Measurements from ENCODE around the gene DTNA.
"Not testable (repeated sequence)": the region's sequence is repeated elsewhere in the genome, so short reads cannot be mapped to it uniquely, and the experiment has no call there.

Gene DTNA

DNA sequence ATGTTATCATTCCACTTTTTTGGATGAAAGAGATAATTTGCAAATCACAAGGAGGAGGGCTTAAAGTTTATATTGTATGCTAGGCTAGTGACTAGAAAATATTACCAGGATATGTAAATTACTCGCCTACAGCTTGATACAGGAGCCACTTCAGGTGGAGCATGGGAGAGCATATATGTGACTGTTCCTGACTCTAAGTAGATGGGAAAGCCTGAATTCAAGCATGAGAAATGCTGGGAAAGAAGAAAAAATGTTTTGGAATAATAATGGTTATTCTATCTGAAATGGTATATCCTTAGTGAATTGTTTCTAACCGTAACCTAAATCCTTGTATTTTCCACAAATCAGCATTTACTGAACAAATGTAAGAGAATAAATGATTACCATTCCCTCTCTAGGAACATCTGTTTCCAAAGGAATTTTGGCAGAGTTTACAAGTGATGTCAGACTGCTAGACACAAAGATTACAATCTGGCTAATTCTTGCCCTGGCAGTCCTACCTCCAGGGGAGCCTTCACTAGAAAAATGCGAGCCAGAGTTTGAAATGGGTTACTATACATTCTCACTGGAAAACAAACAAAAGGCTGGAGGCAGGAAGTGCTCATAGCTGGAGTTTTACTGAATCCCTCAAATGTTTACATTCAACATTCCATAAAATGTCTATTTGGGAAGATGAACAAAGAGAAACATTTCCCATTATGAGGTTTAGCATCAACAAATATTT, 201.7 kb downstream of the DTNA start:
- peak; percentile 19 for DNase-seq

DNA sequence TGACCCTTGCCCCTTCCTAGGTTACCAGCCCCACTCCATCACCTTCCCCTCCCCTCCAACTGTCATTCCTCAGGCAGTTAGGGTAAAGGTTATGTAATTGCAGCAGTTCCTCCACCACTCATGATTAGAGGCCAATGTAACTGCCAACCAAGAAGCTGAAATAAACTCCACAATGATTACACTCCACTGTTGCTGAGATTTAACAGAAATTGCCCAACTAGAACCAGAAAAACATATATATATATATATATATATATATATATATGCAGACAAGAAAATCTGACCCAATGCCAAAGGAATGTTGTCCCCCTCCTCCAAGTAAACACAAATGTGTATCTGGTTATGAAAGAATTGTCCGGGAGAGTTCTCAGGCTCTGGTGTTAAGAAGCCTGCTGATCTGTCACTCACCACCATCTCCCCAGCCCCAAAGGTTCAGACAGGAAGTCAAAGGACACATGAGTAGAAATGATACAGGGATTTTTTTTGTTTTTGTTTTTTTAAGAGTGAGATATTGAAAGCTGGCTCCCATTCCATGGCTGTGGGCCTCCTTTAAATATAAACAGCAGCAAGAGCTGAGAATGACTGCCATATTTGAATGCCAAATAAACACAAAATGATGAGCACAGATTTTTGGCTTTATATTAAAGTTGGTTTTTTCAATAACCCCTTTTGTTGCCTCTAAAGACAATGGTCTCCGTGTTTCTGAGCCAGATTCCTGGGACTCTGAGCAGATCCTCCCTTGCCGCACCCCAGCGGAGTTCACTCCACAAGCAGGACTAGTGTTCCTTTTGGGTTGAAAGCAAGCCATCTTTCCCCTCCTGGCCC, 204.0 kb downstream of the DTNA start:
- DNase-seq = no peak

DNA sequence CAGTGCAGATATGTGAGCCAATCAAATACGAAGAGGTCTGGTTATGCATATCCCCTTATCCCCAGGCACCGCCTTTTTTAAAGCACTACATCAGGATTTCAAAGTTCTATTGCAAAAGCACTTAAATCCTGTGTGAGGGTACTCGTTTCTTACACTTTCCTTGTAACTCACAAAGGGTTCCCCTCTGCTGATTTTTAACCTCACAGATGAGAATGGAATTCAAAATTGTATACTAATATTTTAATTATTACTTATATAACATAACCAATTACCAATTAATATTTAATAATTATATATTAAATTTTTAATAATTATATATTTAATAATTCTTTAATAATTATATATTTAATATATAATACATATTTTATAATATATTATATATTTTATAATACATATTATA, 204.9 kb downstream of the DTNA start:
- no peak for DNase-seq

DNA sequence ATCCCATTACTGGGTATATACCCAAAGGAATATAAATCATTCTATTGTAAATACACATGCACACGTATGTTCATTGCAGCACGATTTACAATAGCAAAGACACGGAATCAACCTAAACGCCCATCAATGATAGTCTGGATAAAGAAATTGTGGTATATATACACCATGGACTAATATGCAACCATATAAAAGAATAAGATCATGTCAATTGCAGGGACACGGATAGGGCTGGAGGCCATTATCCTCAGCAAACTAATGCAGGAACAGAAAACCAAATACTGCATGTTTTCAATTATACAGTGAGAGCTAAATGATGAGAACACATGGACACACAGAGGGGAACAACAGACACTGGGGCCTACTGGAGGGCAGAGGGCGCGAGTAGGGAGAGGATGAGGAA, 206.4 kb downstream of the DTNA start:
- not testable (repeated sequence) for DNase-seq

DNA sequence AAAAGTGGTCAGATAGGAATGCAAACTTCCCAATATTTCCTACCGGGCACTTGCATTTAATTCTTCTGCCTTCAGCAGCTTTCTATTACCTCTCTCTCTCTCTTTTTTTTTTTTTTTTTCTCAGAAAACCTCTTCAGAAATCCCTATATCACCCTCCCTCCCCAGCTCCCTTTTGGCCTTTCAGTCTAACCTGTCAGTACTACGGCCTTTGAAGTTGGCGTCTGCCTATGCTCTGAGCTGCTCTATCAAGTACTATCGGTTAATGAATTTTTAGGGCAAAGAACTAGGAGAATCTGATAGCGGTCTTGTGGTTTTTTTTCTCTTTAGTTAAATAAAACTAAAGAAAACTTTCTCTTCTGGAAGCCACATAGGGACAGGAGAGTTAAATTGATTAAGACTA, 208.8 kb downstream of the DTNA start:
- DNase-seq = no peak

DNA sequence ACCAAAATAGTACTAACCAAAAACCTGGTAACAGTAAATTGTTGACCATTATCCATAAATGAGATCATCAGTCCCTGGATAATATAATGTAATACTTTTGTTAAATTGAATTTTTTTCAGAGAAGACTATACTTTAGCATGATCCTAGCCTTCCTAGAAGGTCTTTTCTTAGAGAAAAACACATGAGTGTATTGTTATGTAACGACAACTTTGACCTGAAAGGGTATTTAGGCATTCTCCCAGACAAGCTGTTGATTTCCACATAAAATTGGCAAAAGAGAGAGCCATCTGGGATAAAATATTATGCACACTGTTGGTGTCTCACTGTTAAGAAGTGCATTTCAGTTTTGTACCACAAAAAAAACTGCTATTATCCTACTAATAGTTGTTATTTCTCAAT, 211.1 kb downstream of the DTNA start:
- DNase-seq = no peak

DNA sequence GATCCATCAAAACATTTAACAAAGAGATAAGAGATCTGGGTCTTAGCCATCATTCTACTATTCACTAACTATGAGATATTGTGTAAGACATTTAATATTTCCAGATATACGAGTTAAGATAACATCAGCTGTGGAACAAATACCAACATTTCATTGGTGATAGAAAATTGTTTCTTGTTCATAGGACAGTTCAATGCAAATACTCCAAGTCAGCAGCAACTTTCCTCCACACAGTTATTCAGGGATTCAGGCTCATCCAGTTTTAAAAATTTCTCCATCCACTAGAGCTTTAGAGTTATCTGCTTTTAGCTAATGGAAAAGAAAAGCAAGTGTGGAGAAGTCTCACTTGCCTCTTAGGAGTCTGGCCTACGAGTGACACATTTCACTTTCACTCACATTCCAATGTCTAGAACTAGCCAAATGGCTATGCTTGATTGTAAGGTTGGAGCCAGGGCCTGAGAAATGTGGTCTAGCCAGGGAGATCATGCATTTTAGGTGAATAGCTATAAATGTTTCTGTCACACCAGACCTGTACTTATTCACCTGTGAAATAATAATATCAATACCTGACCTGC, 211.8 kb downstream of the DTNA start:
- DNase-seq = no peak

DNA sequence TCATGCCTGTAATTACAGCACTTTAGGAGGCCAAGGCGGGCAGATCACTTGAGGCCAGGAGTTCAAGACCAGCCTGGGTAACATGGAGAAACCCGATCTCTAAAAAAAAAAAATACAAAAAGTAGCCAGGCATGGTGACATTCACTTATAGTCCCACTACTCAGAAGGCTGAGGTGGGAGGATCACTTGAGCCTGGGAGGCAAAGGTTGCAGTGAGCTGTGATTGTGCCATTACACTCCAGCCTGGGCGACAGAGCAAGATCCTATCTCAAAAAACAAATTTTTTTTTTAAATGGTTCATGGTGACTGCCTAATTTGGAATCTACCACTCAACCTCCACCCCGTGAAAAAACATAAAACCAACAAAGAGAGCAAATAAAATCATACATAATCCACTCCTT, 212.5 kb downstream of the DTNA start:
- not testable (repeated sequence) for DNase-seq

DNA sequence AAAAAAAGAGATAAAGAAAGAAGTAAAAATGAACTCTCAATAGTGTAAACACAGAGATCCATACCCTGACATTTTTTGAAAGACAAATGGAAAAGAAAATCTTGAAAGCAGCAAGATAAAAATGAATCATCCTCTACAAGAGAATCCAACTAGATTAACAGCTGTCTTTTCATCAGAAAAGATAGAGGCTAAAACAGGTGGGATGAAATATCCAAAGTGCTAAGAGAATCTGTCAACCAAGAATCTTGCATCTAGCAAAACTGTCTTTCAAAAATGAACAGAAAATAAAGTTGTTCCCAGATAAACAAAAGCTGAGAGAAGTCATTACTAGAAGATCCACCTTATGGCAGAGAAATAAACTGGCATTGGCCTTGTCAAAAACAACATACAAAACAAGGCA, 213.8 kb downstream of the DTNA start:
- no peak for DNase-seq

DNA sequence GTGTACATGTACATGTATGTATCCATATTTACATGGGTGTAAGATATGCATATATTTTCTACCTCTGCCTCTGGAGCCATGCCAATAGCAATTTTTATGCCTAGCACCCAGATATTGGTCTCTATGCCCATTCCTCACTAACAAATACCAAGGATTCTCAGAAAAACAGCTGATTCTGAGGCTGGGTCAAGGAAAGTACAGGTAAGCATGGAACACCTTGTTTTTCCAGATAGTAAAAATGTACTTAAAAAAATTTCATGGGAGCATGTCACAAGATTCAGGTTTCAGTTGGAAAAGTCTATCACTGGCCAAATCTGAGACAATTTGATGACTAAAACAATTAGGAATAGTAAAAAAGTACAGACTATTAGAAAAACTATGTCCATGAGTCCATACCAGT, 216.6 kb downstream of the DTNA start:
- no peak for DNase-seq

DNA sequence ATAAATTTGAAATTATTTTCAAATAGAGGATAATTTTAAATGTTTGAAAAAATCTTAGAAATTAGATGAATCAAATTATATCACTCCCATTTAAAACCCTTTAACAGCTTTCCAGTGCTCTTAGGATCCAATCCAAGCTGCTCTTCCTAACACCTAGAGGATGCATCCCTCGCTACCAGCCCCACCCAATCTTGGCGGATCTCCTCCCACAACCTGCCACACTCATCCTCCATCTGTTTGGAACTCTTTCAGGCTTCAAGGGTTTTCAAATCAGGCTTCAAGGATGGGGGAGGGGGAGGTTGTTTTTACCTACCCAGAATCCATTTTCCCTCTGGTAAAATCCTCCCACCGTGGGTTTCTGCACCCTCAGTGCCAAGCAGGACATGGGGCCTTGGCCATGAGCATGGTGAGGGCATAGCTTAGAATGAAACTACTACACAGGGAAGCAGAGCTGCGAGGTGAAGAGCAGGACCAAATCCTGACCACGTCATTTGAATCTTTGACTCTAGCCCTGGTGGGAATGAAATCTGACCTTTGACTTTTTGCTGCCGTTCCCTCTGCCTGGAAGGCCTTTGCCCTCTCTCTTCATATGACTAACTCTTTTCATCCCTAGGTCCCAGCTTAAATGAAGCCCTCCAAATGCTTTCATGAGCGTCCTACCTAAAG, 218.1 kb downstream of the DTNA start:
- no peak for DNase-seq

DNA sequence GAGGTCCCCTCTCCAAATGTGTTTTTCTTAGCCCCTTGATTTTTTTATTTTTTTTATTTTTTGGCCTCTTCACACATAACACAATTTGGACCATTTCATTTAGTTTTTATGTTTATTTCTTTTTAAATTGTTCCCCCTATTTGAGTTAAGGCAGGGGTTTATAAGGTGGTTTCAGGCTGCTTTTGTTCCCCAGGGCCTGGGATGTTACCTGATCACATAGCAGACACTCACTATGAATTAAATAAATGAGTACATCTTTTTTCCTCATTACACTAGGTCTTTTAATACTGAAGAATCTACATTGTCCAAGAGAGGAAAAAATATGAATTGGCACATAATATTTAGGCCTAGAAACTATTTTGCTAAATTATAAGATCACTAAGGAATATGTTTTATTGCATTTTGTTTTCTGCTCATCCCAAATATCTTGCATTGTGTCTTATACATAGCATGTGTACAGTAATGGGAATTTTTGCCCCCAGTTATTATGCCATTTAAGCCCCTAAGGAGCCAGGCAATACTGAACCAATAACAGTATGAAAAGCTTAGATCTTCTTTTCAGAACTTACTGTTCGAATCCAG, 218.7 kb downstream of the DTNA start:
- DNase-seq = no peak

DNA sequence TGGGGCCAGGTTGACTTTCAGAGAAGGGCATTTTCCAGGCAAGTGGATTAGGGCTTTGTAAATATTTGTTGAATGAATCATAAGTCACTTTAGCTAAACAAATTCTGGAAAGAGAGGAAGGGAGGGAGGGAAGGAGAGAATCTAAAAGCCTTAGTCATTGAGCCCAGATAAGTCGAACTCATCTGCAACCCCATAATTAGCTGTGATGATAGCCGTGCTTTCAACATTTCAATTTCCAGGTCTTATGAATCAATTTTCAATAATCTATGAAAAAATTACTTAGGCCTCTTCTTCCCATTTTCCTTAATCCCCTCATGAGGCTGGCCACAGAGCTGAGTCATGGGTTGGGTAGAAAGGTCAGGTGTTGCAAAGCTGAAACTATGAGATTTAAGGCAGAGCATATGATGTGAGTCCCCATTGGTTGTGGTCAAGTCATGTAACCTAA, 219.3 kb downstream of the DTNA start:
- peak; percentile 18 for DNase-seq

DNA sequence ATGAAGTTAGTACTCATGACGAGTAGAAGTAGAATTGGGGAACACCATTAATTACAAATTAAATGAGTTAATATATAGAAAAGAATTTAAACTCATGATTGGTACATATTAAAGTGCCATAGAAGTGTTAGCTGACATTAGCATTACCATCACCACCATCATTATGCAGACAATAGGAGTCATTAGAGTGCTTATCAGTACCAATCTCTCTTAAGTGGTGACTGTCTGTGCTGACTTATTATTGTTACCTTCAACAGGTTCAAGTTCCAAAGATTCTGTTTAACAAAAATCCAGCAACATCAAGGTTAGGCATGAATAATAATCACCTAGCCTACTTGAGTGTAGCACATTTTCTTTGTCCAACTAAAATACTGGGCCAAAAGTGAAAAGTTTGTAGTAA, 222.3 kb downstream of the DTNA start:
- DNase-seq = no peak

DNA sequence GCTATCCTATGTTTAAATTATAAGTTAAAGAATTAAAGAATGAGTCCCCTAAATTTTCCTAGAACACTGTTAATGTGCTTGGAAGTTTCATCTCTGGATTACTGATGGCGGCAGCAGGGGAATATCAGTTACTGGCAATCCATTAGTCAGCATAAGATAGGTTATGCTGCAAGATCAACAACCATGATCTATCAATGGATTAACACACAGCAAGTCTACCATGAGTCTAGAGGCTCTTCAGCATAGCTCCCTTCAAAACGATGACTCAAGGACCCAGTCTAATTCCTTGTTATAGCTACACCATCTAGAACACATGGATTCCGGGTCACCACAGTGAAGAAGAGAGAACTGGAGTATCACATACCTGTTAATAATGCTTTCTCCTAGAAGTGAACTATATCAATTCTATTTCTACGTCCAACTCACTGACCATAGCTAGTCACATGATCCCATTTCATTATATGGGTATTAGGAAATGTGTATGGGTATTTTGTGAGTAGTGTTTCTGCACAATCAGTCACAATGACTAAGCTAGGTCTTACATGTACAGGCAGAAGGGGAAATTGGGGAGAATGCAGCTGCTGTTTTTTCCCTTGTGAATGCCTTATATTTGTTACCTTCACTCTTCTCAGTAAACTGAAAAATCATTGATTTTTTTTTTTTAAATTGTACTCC, 222.8 kb downstream of the DTNA start:
- no peak for DNase-seq

DNA sequence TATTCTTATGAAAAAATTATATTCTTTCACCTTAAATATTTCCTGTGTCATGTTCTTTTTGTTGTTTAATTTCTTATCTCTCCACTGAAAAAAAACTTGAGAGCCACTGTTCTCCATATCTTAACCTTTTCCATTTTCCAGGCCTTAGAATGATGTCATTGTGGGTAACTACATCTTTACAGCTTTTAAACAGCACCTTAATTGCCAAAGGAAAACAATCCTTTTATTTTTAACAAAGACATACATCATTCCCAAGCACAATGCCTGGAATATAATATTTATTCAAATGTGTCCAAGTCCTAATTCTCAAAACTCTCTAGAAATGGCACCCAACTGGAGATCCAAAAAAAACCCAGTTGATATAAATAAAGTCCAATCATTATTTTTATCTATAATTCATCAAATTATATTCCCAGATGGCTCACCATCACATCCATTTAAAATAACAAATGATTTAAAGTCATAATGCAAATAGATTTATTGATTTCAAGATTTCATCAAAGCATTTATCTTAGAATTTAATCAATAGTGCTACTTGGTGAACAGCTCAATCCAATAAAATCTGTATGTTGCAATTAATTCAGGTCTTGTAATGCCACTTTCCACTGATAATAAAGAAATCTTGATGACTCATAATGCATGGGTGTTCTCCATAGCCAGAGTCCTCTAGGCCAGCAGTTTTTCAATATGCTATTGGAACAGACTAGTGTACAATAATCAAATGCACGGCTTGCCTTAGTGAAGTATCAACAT, 224.0 kb downstream of the DTNA start:
- DNase-seq = no peak

DNA sequence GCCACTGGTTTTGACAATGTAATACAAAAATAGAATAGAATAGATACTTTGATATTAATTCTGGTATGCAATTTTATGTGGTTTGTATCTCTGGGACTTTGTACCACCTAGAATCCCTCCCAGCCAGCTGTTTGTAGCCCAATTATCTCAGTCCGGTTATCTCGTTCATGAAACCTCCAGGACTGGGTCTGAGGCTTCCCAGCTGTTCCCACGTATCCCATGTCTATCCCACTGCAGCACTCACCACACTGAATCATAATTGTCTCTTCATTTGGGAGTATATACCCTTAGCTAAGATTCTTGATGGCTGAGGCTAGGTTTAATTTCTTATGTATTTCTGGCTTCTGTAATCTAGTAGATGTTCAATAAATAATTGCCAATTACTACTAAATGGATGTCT, 226.7 kb downstream of the DTNA start:
- DNase-seq = no peak

DNA sequence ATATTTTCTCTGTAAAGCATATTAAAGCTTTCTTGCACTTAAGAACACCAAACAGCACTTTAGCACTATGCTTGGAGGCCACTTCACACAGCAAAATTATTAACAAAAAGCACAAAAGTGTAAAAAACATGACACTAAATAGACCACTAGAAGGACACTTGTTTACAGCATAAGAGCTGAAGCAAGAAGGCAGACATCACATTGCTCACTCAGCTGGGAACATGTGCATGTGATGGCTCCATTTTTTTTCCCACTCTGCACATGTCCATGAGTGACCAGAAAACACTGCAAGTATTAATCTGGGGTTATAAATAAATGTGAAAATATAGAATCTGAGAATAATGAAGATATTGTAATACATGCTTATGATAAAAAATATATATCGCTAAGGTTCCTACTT, 228.0 kb downstream of the DTNA start:
- no peak for DNase-seq
